Loucy (cell line): ENCODE data around the gene LFNG.

ENCODE experiments used
- H2AFZ ChIP-seq: fragments of 200-600 bp; sonication (generic); 2 replicates; pipeline ENCODE4 v1.6.0; 2016; ENCODE audit warnings: antibody characterized with exemption, mild to moderate bottlenecking, low read length, moderate library complexity
- H3F3A ChIP-seq: fragments of 200-600 bp; 2 replicates; pipeline ENCODE4 v1.6.0; 2016; ENCODE audit warnings: antibody characterized with exemption, low read depth, mild to moderate bottlenecking
- H3K27me3 ChIP-seq: fragments of 200-600 bp; sonication (generic); 2 replicates; pipeline ENCODE4 v1.6.1; 2014; ENCODE audit warnings: low read length, mild to moderate bottlenecking; ENCODE audit not compliant: insufficient read depth, poor library complexity, severe bottlenecking
- H3K36me3 ChIP-seq: fragments of 200-600 bp; sonication (generic); 2 replicates; pipeline ENCODE4 v1.6.1; 2016; ENCODE audit warnings: low read length; ENCODE audit not compliant: insufficient read depth
- H3K4me1 ChIP-seq: fragments of 200-600 bp; sonication (generic); 2 replicates; pipeline ENCODE4 v1.5.1; 2014; ENCODE audit warnings: low read length, mild to moderate bottlenecking; ENCODE audit not compliant: insufficient read depth, poor library complexity, severe bottlenecking
- H3K4me2 ChIP-seq: fragments of 200-600 bp; sonication (generic); 2 replicates; pipeline ENCODE4 v1.6.0; 2014; ENCODE audit warnings: antibody characterized with exemption, low read length, low read depth, mild to moderate bottlenecking; ENCODE audit not compliant: poor library complexity, severe bottlenecking
- H3K4me3 ChIP-seq: fragments of 200-600 bp; sonication (generic); 2 replicates; pipeline ENCODE4 v1.5.1; 2014; ENCODE audit warnings: low read length, mild to moderate bottlenecking, mixed read lengths; ENCODE audit not compliant: poor library complexity, severe bottlenecking
- H3K79me2 ChIP-seq: fragments of 200-600 bp; sonication (generic); 2 replicates; pipeline ENCODE4 v1.6.1; 2014; ENCODE audit warnings: low read length; ENCODE audit not compliant: insufficient read depth
- H3K9ac ChIP-seq: fragments of 200-600 bp; sonication (generic); 2 replicates; pipeline ENCODE4 v1.6.0; 2014; ENCODE audit warnings: mild to moderate bottlenecking, low read depth, low read length, moderate library complexity; ENCODE audit not compliant: poor library complexity, severe bottlenecking
- H3K9me2 ChIP-seq: fragments of 200-600 bp; sonication (generic); replicated peaks from 2 replicates; pipeline ENCODE4 v1.6.1; 2016; ENCODE audit warnings: low read depth, low read length, mixed read lengths
- H3K9me3 ChIP-seq: fragments of 200-600 bp; sonication (generic); 2 replicates; pipeline ENCODE4 v1.6.1; 2014; ENCODE audit warnings: mild to moderate bottlenecking, antibody characterized with exemption, low read length, low read depth; ENCODE audit not compliant: insufficient read depth
- H4K20me1 ChIP-seq: fragments of 200-600 bp; sonication (generic); 2 replicates; pipeline ENCODE4 v1.6.0; 2014; ENCODE audit warnings: antibody characterized with exemption, low read length, mild to moderate bottlenecking; ENCODE audit not compliant: insufficient read depth, poor library complexity, severe bottlenecking
- CTCF ChIP-seq: fragments of 200-600 bp; sonication (generic); conservative IDR thresholded peaks from 2 replicates; pipeline ENCODE4 v1.5.1; 2014; ENCODE audit warnings: mild to moderate bottlenecking, antibody characterized with exemption, low read length
- EZH2phosphoT487 ChIP-seq: fragments of 200-600 bp; IDR thresholded peaks from 2 replicates; pipeline ENCODE4 v1.6.1; 2018; ENCODE audit warnings: antibody characterized with exemption, mild to moderate bottlenecking, moderate library complexity, borderline replicate concordance

LFNG gene

GRCh38 chr7:2566348-2566889 is 46.8 kb downstream of the LFNG start:
- no peaks in the 10 kb centered on the region for H3K4me1 ChIP-seq
- no peaks in the 10 kb centered on the region for H3K36me3 ChIP-seq
- no peaks in the 10 kb centered on the region for H4K20me1 ChIP-seq
- no peaks in the 10 kb centered on the region for H3K27me3 ChIP-seq
- no peaks in the 10 kb centered on the region for H3K9me2 ChIP-seq
- no peak overlapping the region for H3K4me3 ChIP-seq
- no peak overlapping the region for H3K9ac ChIP-seq
- no peaks in the 10 kb centered on the region for H3K9me3 ChIP-seq
- no peaks in the 10 kb centered on the region for H3K79me2 ChIP-seq
- no peak overlapping the region for H2AFZ ChIP-seq
- H3K4me2 ChIP-seq = no peak overlapping the region
- no peak for TF ChIP-seq EZH2phosphoT487
- TF ChIP-seq CTCF = no peak
- no peaks in the 10 kb centered on the region for H3F3A ChIP-seq

- Histone ChIP-seq H2AFZ (no peak overlapping the region), H3K36me3 (no peaks in the 10 kb centered on the region), H3K27me3 (no peaks in the 10 kb centered on the region), H3K4me2 (no peak overlapping the region), H3K9me2 (no peaks in the 10 kb centered on the region), H3K4me1 (no peaks in the 10 kb centered on the region), H3K9me3 (no peaks in the 10 kb centered on the region), H3K9ac (no peak overlapping the region), H4K20me1 (no peaks in the 10 kb centered on the region), H3F3A (no peaks in the 10 kb centered on the region), H3K79me2 (no peaks in the 10 kb centered on the region), H3K4me3 (no peak overlapping the region)
- TF ChIP-seq EZH2phosphoT487 = no peak
- no peak for TF ChIP-seq CTCF
These were observed 47.5 kb downstream of the LFNG start for GRCh38 chr7:2566890-2567678.

GRCh38 chr7:2567679-2568278 is 48.2 kb downstream of the LFNG start:
- H3K4me3 ChIP-seq = no peak overlapping the region
- TF ChIP-seq CTCF (peak; percentile 38; the same call in 1 of the 2 replicates), EZH2phosphoT487 (no peak)
- no peak overlapping the region for H2AFZ ChIP-seq
- H3K36me3 ChIP-seq = no peaks in the 10 kb centered on the region
- no peaks in the 10 kb centered on the region for H3K9me2 ChIP-seq
- no peak overlapping the region for H3K4me2 ChIP-seq
- no peaks in the 10 kb centered on the region for H3F3A ChIP-seq
- no peaks in the 10 kb centered on the region for H3K79me2 ChIP-seq
- H3K4me1 ChIP-seq = no peaks in the 10 kb centered on the region
- H3K9me3 ChIP-seq = no peaks in the 10 kb centered on the region
- no peaks in the 10 kb centered on the region for H4K20me1 ChIP-seq
- no peaks in the 10 kb centered on the region for H3K27me3 ChIP-seq
- no peak overlapping the region for H3K9ac ChIP-seq
